MCF 10A (cell line): ENCODE data around the gene POLR2C. TPM values are rescaled to one million over a fixed set of nuclear protein-coding genes. Genes with fewer than 3 reads are reported as not detected.

Source experiments
- BruUV-seq: library from RNA; stranded (reverse); fragments of 400-500 nt; replicated peaks from 2 replicates; lab custom pipeline; 2021; lab: Mats Ljungman, UMichigan
- CTCF ChIA-PET: fragments of 300-600 bp; sonication (Branson Sonifier 250); formaldehyde crosslinking; extraction: SDS; loops from one replicate; lab custom pipeline; 2021; ENCODE audit warnings: antibody characterized with exemption, inconsistent platforms; lab: Yijun Ruan, JAX
- POLR2A ChIA-PET: fragments of 300-600, 350-650 bp; sonication (Branson Sonifier 250); formaldehyde crosslinking; extraction: SDS; loops from one replicate; lab custom pipeline; 2020; ENCODE audit warnings: antibody characterized with exemption, inconsistent platforms; lab: Yijun Ruan, JAX
- DNase-seq: peaks from one replicate; pipeline ENCODE4 v3.0.0-alpha.2; 2018; ENCODE audit not compliant: unreplicated experiment
- H3K27ac Mint-ChIP-seq: one replicate; pipeline ENCODE4 v1.8.0; 2022; ENCODE audit warnings: mild to moderate bottlenecking, low read depth, mixed read lengths; ENCODE audit not compliant: unreplicated experiment
- H3K27me3 Mint-ChIP-seq: one replicate; pipeline ENCODE4 v1.8.0; 2022; ENCODE audit warnings: mixed read lengths; ENCODE audit not compliant: insufficient read depth, unreplicated experiment
- H3K36me3 Mint-ChIP-seq: one replicate; pipeline ENCODE4 v1.8.0; 2022; ENCODE audit warnings: mild to moderate bottlenecking, moderate library complexity, mixed read lengths; ENCODE audit not compliant: insufficient read depth, unreplicated experiment
- H3K4me1 Mint-ChIP-seq: one replicate; pipeline ENCODE4 v1.8.0; 2022; ENCODE audit warnings: mixed read lengths; ENCODE audit not compliant: insufficient read depth, unreplicated experiment
- H3K4me3 Mint-ChIP-seq: one replicate; pipeline ENCODE4 v1.8.0; 2022; ENCODE audit warnings: mild to moderate bottlenecking, moderate library complexity, mixed read lengths; ENCODE audit not compliant: unreplicated experiment
- H3K9me3 Mint-ChIP-seq: one replicate; pipeline ENCODE4 v1.8.0; 2022; ENCODE audit warnings: mixed read lengths; ENCODE audit not compliant: unreplicated experiment
- CTCF ChIP-seq: fragments of 200-600 bp; IDR thresholded peaks from one replicate; pipeline ENCODE4 v1.8.0; 2022; ENCODE audit warnings: antibody characterized with exemption, mild to moderate bottlenecking; ENCODE audit not compliant: unreplicated experiment
- intact Hi-C: fragments of 100-400 bp; cut with micrococcal nuclease; formaldehyde crosslinking; loops from 2 replicates; pipeline ENCODE4 v1.14.1; 2022
- total RNA-seq: library from RNA; stranded (reverse); gene quantifications from 2 replicates; pipeline ENCODE4 v1.2.3, GENCODE V29; 2022

POLR2C gene
- total RNA-seq, 1 experiment from 2014 or later, result 44.8 TPM

- Mint-ChIP-seq H3K9me3 (no peaks in the 10 kb centered on the region), H3K36me3 (no peaks in the 10 kb centered on the region), H3K27me3 (no peaks in the 10 kb centered on the region), H3K4me3 (peak overlapping the region; percentile 86), H3K27ac (peak overlapping the region; percentile 80), H3K4me1 (peaks cover 5% of the 10 kb centered on the region)
- CTCF ChIA-PET, result interaction anchor here (0.7 to 2.6 kb wide), 4 partner anchors 23 to 207 kb away, joined by 3 to 10 read pairs (median 4); partner anchors contain the start of gene POLR2C
- no peak for DNase-seq
- BruUV-seq, result TSS peak; percentile 31
- no peak for TF ChIP-seq CTCF
- intact Hi-C loops, result no loop called here
- POLR2A ChIA-PET, result interaction anchor here (0.7 to 1.6 kb wide), 6 partner anchors 12 to 38 kb away, joined by 3 to 6 read pairs (median 4); partner anchors contain the start of genes CIAPIN1, COQ9 and POLR2C
These were observed 22.8 kb downstream of the POLR2C start for GRCh38 chr16:57485091-57485915.

GRCh38 chr16:57485916-57486857 is 23.7 kb downstream of the POLR2C start, which contains the start of gene DOK4:
Gene DOK4, minus strand, starts transcription at chr16:57486493. Its CDS starts 6,986 bp downstream, at chr16:57479507.
- CTCF ChIA-PET, result interaction anchor here (0.6 to 2.1 kb wide), 6 partner anchors 12 to 413 kb away, joined by 3 to 9 read pairs (median 4); no protein-coding TSS in a partner anchor
- peak; percentile 70 for DNase-seq
- Mint-ChIP-seq H3K4me3 (peak within 1 kb of the TSS; percentile 86), H3K9me3 (no peaks in the 10 kb centered on the region), H3K27ac (peak within 1 kb of the TSS; percentile 80), H3K4me1 (peaks cover 5% of the 10 kb centered on the region), H3K36me3 (no peaks in the 10 kb centered on the region), H3K27me3 (peaks cover 2% of the 10 kb centered on the region)
- POLR2A ChIA-PET, result interaction anchor here (0.6 to 1.6 kb wide), 8 partner anchors 13 to 501 kb away, joined by 3 to 6 read pairs (median 4); partner anchors contain the start of genes CIAPIN1, COQ9 and POLR2C
- intact Hi-C loops, result no loop called here
- no peak for TF ChIP-seq CTCF
- no TSS peak for BruUV-seq

GRCh38 chr16:57486858-57487834 is 24.7 kb downstream of the POLR2C start:
- Mint-ChIP-seq H3K4me3 (peak overlapping the region; percentile 67), H3K27me3 (peaks cover 11% of the 10 kb centered on the region), H3K4me1 (peaks cover 5% of the 10 kb centered on the region), H3K9me3 (no peaks in the 10 kb centered on the region), H3K36me3 (no peaks in the 10 kb centered on the region), H3K27ac (no peak overlapping the region)
- no TSS peak for BruUV-seq
- POLR2A ChIA-PET, result interaction anchor here (0.6 to 1.2 kb wide), 3 partner anchors 25 to 502 kb away, joined by 3 to 4 read pairs (median 3); partner anchors contain the start of gene POLR2C
- CTCF ChIA-PET, result interaction anchor here (0.6 to 2.1 kb wide), 5 partner anchors 11 to 127 kb away, joined by 3 to 9 read pairs (median 4); no protein-coding TSS in a partner anchor
- no peak for DNase-seq
- no peak for TF ChIP-seq CTCF
- intact Hi-C loops, result no loop called here
